Epidermal melanocyte (primary cell): ENCODE measurements around the gene MMP8.
"Not testable (repeated sequence)": the region's sequence is repeated elsewhere in the genome, so short reads cannot be mapped to it uniquely, and the experiment has no call there.

ENCODE experiments used
- DNase-seq: peaks from one replicate; pipeline ENCODE4 v3.0.0; 2011; ENCODE audit warnings: low spot score; ENCODE audit not compliant: insufficient read length

The MMP8 gene

DNA sequence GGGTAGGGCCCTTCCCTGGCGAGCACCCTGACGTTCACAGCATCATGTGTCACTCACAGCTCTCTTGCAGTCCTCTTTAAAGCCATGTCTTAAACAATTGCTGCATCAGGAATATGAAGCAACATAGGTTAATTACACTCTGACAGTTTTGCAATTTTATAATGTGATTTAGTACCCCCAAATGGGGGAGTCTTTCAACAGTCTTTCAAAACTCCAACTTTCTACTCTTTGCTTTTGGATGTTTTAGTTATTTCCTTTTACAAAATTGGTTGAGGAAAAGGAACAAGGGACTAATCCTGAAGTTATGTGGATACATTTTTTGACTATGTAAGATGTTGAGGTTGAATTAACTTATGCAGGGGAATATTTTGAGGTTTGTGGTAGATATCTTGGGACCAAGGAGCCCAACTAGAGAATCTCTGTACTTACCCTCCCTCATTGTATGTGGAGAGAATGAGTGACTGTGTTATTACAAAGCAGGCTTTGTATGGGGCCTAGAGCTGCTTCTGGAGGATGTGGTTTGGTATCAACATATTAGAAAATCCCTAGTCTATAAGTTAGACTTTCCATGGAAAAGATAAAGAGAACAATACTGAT, at the start of gene MMP8:
Gene MMP8, minus strand, starts transcription at position 51 of the 597 bp plus-strand sequence. CDS start 99 bp downstream, outside the sequence.
- DNase-seq: peak; percentile 32

DNA sequence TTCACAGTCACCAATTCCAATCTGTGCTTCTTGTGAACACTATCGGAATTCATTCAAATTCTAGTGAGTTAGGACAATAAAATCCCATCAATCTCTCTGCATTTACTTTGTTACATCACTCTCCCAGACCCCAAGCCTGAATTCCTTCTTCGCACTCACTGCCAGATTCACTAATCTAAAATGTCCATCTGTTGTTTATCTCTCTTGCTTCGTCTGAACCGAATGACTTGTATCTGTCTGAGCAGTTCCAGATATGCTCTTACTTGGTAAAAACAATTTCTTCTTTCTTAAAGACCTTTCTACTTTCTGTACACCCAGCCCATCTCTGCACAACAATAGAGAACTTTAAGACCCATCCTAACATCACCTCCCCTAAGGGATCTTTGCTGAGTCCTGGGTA, 48.6 kb upstream of the MMP8 start:
- DNase-seq: no peak

DNA sequence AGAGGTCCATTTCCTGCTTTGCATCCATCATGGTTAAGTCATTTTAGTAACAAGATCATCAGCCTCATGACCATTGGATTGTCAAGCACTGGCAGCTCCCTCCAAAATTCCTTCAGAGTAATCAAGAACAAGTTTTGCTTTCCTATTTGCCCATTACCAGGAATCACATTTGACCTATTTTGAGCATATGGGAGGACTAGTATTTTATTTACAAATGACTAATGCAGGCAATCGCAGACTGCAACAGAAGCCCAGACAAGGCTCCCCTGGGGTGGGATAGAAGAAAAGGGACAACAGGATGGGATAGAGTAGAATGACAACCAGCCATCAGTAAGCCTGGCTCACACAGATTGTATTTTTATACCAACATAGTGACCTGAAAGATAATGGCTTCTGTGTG, 46.6 kb upstream of the MMP8 start:
- no peak for DNase-seq

DNA sequence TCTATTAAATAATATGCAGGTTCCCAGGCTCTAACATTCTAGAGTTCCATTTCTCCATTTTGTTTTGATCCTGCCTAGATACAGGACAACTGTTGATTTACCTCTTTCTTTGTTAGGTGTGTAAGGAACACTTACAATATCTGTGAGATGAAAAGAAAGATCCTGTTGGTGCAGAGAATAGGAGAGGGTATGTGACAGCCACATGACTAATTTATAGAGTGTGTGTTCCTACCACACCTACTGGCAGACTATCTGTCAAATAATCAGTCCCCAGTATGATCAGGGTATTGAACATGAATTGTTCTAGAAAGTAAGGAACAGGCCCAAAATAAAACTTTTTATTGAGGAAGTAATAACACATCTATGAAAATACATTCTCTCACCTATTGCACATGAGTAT, 45.4 kb upstream of the MMP8 start:
- DNase-seq: no peak

- no peak for DNase-seq
Observed at GRCh38 chr11:102767800-102768199, 43.0 kb upstream of the MMP8 start.

- DNase-seq: no peak
Observed at GRCh38 chr11:102763440-102763839, 38.7 kb upstream of the MMP8 start.

DNA sequence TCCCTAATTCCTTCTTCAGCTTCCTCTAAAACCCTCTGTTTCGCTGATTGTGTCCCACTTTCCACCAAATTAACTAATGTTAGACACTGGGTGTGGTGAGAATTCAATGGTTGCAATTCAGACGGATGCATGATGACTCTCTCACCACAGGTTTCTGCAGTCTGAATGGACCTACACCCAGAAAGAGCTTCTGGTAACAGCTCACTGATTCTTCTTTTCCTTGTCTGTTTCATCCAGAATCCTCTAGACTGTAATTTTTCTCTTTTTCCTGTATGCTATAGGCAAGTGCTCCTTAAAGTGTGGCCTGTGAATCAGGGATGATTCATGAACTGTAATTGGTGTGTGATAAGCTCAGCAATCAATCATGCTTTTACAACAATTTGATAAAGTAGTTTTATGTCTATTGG, 37.6 kb upstream of the MMP8 start:
- no peak for DNase-seq

DNA sequence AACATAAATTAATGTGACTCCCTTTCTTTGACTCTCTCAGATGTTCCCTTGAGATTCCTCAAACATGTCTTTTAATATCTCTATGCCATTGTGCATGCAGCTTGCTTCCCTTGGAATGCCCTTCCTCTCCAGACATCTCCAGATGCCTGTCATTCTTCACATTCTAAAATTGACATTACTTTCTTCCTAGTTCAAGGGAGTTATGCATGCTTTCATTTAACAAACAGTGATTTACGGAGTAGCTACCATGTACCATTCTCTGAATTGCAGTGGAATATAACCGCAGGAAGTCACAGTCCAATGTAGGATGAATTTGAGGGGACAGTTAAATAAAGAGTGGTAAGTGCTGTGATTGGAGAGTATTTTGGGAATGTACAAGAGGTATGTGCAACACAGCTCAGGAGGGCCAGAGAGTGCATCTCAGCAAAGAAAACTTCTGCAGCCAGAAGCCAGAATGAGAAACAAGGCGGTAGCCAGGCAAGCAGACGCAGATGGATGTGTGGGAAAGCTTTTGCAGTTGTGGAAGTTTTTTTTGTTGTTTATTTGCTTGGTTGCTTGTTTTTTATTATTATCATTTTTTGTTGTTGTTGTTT, 37.0 kb upstream of the MMP8 start:
- DNase-seq: no peak

- DNase-seq: no peak
Observed at GRCh38 chr11:102760344-102761035, 35.7 kb upstream of the MMP8 start.

DNA sequence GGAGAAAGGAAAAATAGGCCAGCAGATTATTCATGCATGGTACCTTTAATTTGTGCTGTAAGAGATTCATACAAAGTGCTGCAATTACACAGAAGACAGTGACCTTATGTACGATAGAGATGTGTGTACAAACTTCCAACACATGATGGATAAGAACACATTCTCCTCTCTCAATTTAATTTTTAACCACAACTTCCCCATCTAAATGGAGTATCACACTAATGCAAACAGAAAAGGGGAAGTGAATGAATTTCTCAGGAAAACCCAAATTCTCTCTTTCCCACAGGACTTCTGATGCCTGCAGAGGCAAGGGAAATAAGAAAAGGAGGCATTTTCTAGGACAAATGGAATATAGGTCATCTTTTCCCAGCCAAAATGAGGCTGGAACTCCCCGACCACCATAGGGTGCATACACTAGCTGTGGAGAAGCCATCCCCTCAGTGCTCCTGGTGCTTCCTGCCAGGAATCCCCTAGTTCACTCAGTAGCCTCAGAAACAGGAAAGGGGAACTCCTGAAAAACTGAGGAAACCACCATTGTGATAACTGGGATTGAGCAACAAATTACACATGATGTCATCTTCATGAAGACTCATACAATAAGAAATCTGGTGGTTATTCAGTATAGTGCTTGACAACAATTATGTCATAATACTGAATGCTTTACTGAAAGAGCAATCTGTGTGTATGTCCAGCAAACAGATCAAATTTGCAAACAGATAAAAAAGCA, 33.2 kb upstream of the MMP8 start:
- no peak for DNase-seq

DNA sequence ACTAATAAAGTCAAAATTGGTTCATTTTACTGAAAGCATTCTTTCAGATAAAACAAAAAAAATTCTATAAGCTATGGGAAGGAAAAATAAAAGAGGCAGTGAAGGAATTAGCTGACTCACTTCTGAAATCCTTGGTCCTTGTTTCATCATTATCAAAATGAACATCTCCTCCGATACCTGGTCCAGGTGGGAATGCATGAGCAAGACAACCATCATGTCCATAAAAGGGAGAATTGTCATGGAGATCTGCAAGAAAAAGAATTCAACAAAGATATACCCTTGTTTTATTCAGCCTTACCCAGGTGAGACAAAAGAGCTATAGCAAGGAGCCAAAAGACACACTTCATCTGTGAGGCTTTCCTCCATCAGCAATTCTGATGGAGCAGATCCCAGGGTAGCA, 28.5 kb upstream of the MMP8 start:
- DNase-seq: no peak

GRCh38 chr11:102751673-102752072, 26.9 kb upstream of the MMP8 start:
- DNase-seq: no peak

GRCh38 chr11:102749101-102749722, 24.5 kb upstream of the MMP8 start:
- DNase-seq: no peak

- DNase-seq: not testable (repeated sequence)
Observed at GRCh38 chr11:102746746-102747578, 22.2 kb upstream of the MMP8 start.

- DNase-seq: no peak
Observed at GRCh38 chr11:102734650-102735049, 9.9 kb upstream of the MMP8 start.

- no peak for DNase-seq
Observed at GRCh38 chr11:102733232-102733875, 8.6 kb upstream of the MMP8 start.

DNA sequence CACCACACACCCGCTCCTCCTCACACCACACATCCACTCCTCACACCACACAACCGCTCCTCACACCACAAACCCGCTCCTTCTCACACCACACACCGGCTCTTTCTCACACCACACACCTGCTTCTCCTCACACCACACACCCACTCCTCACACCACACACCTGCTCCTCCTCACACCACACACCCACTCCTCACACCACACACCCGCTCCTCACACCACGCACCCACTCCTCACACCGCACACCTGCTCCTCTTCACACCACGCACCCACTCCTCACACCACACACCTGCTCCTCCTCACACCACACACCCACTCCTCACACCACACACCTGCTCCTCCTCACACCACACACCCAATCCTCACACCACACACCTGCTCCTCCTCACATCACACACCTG, 6.2 kb upstream of the MMP8 start:
- DNase-seq: not testable (repeated sequence)

DNA sequence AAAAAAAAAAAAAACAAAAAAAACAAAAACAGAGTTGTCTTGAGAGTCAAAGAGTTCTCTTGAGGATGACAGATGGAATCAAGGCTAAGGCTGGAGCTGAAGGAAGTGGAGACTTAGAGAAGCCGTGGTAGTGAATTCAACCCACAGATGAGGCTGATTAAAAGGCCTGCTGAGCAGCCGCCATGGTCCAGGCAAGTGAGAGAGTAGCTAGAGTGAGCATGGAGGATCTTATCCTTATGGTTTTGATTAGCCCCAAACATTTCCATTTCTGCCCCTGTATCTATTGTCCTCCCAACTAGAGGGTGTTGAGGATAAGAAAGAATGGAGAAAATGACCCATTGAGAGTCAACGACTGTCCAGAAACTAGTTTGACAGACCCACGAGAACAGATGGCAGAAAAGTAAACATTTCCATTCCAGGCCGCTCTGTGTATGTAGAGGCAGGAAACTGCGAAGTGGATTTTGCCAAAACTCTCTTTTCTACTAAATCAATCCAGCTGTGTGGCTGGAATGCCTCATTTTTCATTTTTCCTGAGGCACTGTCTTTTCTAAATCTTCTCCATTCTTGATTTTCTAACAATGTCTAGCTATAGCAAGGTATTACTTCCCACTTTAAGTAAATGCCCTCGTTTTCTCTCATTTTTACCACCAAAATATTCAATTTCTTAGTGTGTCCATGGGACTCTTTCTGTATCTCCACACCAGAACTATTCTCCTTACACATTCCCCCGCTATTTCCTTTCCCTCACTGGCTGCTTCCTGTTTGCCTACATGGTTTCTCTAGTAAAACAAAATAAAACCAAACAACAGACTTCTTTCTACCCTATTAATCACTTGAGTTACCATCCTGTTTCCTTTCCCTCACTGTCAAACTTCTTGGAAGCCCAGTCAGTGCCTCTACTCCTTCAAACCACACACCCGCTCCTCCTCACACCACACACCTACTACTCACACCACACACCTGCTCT, 5.4 kb upstream of the MMP8 start:
- no peak for DNase-seq

DNA sequence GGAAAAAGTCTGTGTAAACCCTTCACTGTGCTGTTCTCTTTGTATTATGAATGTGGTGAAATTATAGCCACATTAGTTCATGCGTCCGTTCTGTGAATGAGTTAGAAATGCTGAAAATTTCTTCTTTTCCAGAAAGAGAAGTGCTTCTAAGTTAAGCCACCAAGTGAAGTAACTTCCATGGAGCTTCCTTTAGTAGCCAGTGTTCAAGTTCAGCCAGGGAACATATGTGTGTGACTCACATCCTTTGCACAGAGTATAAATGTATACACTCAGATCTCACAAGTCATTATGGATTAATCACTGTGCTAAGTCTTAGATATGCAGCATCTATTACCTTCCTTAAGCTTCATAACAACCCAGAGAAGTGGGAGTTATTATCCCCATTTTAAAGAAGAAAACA, 3.1 kb upstream of the MMP8 start:
- no peak for DNase-seq
